H1 (cell line): ENCODE data around the gene GIT1. TPM values are rescaled to one million over a fixed set of nuclear protein-coding genes. Genes with fewer than 3 reads are reported as not detected.

Experiments
- CTCF ChIA-PET: fragments of 300-600 bp; sonication (Branson Sonifier 250); formaldehyde crosslinking; loops from one replicate; lab custom pipeline; 2021; ENCODE audit not compliant: partially characterized antibody; lab: Charles Lee
- POLR2A ChIA-PET: fragments of 300-600 bp; sonication (Branson Sonifier 250); formaldehyde crosslinking; loops from one replicate; lab custom pipeline; 2021; ENCODE audit warnings: inconsistent platforms; ENCODE audit not compliant: partially characterized antibody; lab: Charles Lee
- DNase-seq, 2 experiments: peaks; one replicate each; pipeline versions ENCODE4 v3.0.0 to v3.0.0-alpha.2; 2010 to 2022; ENCODE audit warnings: low spot score in 2 of 2, low read depth in 1 of 2, mixed read lengths in 1 of 2
- FAIRE-seq: peaks from 2 replicates; lab custom pipeline; 2011; peaks lifted over from hg19 to GRCh38; lab: Jason Lieb, UNC
- H2AFZ ChIP-seq: 2 replicates; pipeline ENCODE4 v1.8.1; 2012; ENCODE audit warnings: low read length, inconsistent platforms
- H2AK5ac ChIP-seq: 2 replicates; pipeline ENCODE4 v1.6.1; 2013; ENCODE audit warnings: low read depth, low read length
- H2BK120ac ChIP-seq: replicated peaks from 2 replicates; pipeline ENCODE3; 2013; ENCODE audit warnings: low read depth, low read length, inconsistent platforms
- H2BK12ac ChIP-seq: 2 replicates; pipeline ENCODE4 v1.6.1; 2013; ENCODE audit warnings: low read depth, low read length
- H2BK15ac ChIP-seq: 2 replicates; pipeline ENCODE4 v1.6.1; 2013; ENCODE audit warnings: low read length
- H2BK20ac ChIP-seq: 2 replicates; pipeline ENCODE4 v1.6.1; 2013; ENCODE audit warnings: low read length
- H2BK5ac ChIP-seq: 2 replicates; pipeline ENCODE4 v1.6.1; 2013; ENCODE audit warnings: low read depth, low read length
- H3K14ac ChIP-seq: 2 replicates; pipeline ENCODE4 v1.6.1; 2013; ENCODE audit warnings: inconsistent platforms; ENCODE audit not compliant: insufficient read length
- H3K18ac ChIP-seq: 2 replicates; pipeline ENCODE4 v1.6.1; 2013; ENCODE audit warnings: low read length; ENCODE audit errors: extremely low read depth
- H3K23ac ChIP-seq: 2 replicates; pipeline ENCODE4 v1.6.1; 2013; ENCODE audit warnings: inconsistent platforms; ENCODE audit not compliant: insufficient read length
- H3K23me2 ChIP-seq: 2 replicates; pipeline ENCODE4 v1.6.1; 2013; ENCODE audit warnings: low read depth, low read length
- H3K27ac ChIP-seq: 2 replicates; pipeline ENCODE4 v1.6.1; 2011; ENCODE audit warnings: low read depth, low read length, inconsistent platforms
- H3K27me3 ChIP-seq, 4 experiments: replicated peaks in 1 of 4; 1 replicate in 1 of 4; 2 replicates in 3 of 4; pipeline versions ENCODE4 v1.6.1 to v1.8.1; 2011 to 2013; ENCODE audit warnings: low read length in 3 of 4, mild to moderate bottlenecking in 3 of 4, inconsistent platforms in 2 of 4, mixed read lengths in 2 of 4, moderate library complexity in 1 of 4; ENCODE audit not compliant: control insufficient read depth in 3 of 4, insufficient read depth in 3 of 4; ENCODE audit errors: extremely low read depth in 1 of 4
- H3K36me3 ChIP-seq, 4 experiments: 2 replicates each; pipeline versions ENCODE4 v1.6.1 to v1.8.1; 2011 to 2013; ENCODE audit warnings: mild to moderate bottlenecking in 4 of 4, low read length in 3 of 4, moderate library complexity in 2 of 4, control low read depth in 1 of 4, inconsistent platforms in 1 of 4; ENCODE audit not compliant: insufficient read depth in 4 of 4, control insufficient read depth in 2 of 4
- H3K4ac ChIP-seq: replicated peaks from 2 replicates; pipeline ENCODE3; 2013; ENCODE audit warnings: low read length, low read depth, mixed read lengths, inconsistent platforms; ENCODE audit not compliant: insufficient read length
- H3K4me1 ChIP-seq, 4 experiments: replicated peaks in 1 of 4; 1 replicate in 1 of 4; 2 replicates in 3 of 4; pipeline versions ENCODE4 v1.6.1 to v1.8.1; 2011 to 2013; ENCODE audit warnings: low read length in 3 of 4, inconsistent platforms in 2 of 4, mixed read lengths in 1 of 4; ENCODE audit not compliant: insufficient read depth in 4 of 4, control insufficient read depth in 3 of 4
- H3K4me2 ChIP-seq, 2 experiments: 2 replicates each; pipeline versions ENCODE4 v1.6.1 to v1.8.1; 2011 to 2013; ENCODE audit warnings: low read depth in 2 of 2, low read length in 2 of 2, control low read depth in 1 of 2, inconsistent platforms in 1 of 2, mild to moderate bottlenecking in 1 of 2; ENCODE audit not compliant: insufficient read depth in 1 of 2
- H3K4me3 ChIP-seq, 4 experiments: fragments of 200-600, 300-600 bp in 1 of 4; sonication (generic), shearing (Covaris generic), sonication (Bioruptor Twin) in 1 of 4; 2 replicates each; pipeline versions ENCODE4 v1.5.1 to v1.8.1; 2011 to 2016; ENCODE audit warnings: low read length in 4 of 4, low read depth in 3 of 4, control low read depth in 2 of 4, inconsistent platforms in 2 of 4, mild to moderate bottlenecking in 2 of 4, mixed read lengths in 1 of 4, moderate library complexity in 1 of 4; ENCODE audit not compliant: insufficient read depth in 2 of 4; ENCODE audit errors: extremely low read depth in 1 of 4
- H3K56ac ChIP-seq: replicated peaks from 2 replicates; pipeline ENCODE3; 2013; ENCODE audit warnings: low read depth, mild to moderate bottlenecking, mixed read lengths, low read length, inconsistent platforms; ENCODE audit not compliant: insufficient read length
- H3K79me1 ChIP-seq: 2 replicates; pipeline ENCODE4 v1.6.1; 2013; ENCODE audit warnings: low read depth, low read length, control low read depth
- H3K79me2 ChIP-seq, 2 experiments: 2 replicates each; pipeline versions ENCODE4 v1.6.1 to v1.8.1; 2012 to 2013; ENCODE audit warnings: low read length in 2 of 2, mild to moderate bottlenecking in 2 of 2, inconsistent platforms in 1 of 2; ENCODE audit not compliant: insufficient read depth in 2 of 2, control insufficient read depth in 1 of 2
- H3K9ac ChIP-seq, 4 experiments: replicated peaks in 1 of 4; 1 replicate in 1 of 4; 2 replicates in 3 of 4; pipeline versions ENCODE4 v1.6.1 to v1.8.1; 2011 to 2013; ENCODE audit warnings: low read depth in 3 of 4, low read length in 3 of 4, control low read depth in 2 of 4, mild to moderate bottlenecking in 2 of 4, moderate library complexity in 2 of 4, inconsistent platforms in 1 of 4; ENCODE audit errors: extremely low read depth in 1 of 4
- H3K9me3 ChIP-seq, 2 experiments: 2 replicates each; pipeline versions ENCODE4 v1.6.1 to v1.8.1; 2012 to 2013; ENCODE audit warnings: mild to moderate bottlenecking in 2 of 2, moderate library complexity in 2 of 2, control low read depth in 1 of 2, inconsistent platforms in 1 of 2, low read depth in 1 of 2, low read length in 1 of 2, mixed read lengths in 1 of 2; ENCODE audit not compliant: insufficient read depth in 2 of 2
- H4K20me1 ChIP-seq, 2 experiments: replicated peaks in 1 of 2; 2 replicates each; pipeline versions ENCODE3 to v1.8.1; 2011 to 2013; ENCODE audit warnings: inconsistent platforms in 2 of 2, low read length in 2 of 2, mild to moderate bottlenecking in 1 of 2; ENCODE audit not compliant: insufficient read depth in 2 of 2, control insufficient read depth in 1 of 2
- H4K5ac ChIP-seq: 2 replicates; pipeline ENCODE4 v1.6.1; 2013; ENCODE audit warnings: low read length, low read depth, mixed read lengths, inconsistent platforms; ENCODE audit not compliant: insufficient read length
- H4K8ac ChIP-seq: 2 replicates; pipeline ENCODE4 v1.8.0; 2013; ENCODE audit warnings: mild to moderate bottlenecking, moderate library complexity, low read length, inconsistent platforms; ENCODE audit not compliant: insufficient read depth; ENCODE audit errors: extremely low read depth
- H4K91ac ChIP-seq: replicated peaks from 2 replicates; pipeline ENCODE3; 2013; ENCODE audit warnings: low read length, mixed read lengths, inconsistent platforms; ENCODE audit not compliant: insufficient read length
- EZH2 ChIP-seq: fragments of 200-600 bp; sonication (generic); IDR thresholded peaks from 2 replicates; pipeline ENCODE4 v1.7.1; 2012; ENCODE audit warnings: low read depth, mild to moderate bottlenecking, moderate library complexity, low read length, inconsistent platforms; ENCODE audit not compliant: severe bottlenecking
- HDAC6 ChIP-seq: IDR thresholded peaks from one replicate; pipeline ENCODE4 v1.7.1; 2012; ENCODE audit warnings: low read depth, mild to moderate bottlenecking, inconsistent platforms, low read length, moderate library complexity
- KDM5A ChIP-seq: fragments of 200-600 bp; IDR thresholded peaks from 2 replicates; pipeline ENCODE4 v1.7.1; 2012; ENCODE audit warnings: mild to moderate bottlenecking, low read length, inconsistent platforms, mixed read lengths
- NRF1 ChIP-seq: IDR thresholded peaks from 2 replicates; pipeline ENCODE4 v1.6.1; 2011; ENCODE audit warnings: mild to moderate bottlenecking, low read depth, low read length, improper control_type of control experiment
- RFX5 ChIP-seq: IDR thresholded peaks from 2 replicates; pipeline ENCODE4 v1.6.1; 2011; ENCODE audit warnings: low read depth, low read length, improper control_type of control experiment, borderline replicate concordance
- WGBS, 2 experiments: shearing (Covaris generic) in 1 of 2; methylation state at CpG; one replicate each; pipeline versions ENCODE4 v1.1.6 to v1.1.7; 2013 to 2015; ENCODE audit warnings: low lambda C conversion rate in 2 of 2, mixed read lengths in 2 of 2, inconsistent platforms in 1 of 2, low coverage in 1 of 2, missing lambda C conversion rate in 1 of 2; ENCODE audit not compliant: insufficient replicate concordance in 2 of 2, insufficient coverage in 1 of 2, insufficient read length in 1 of 2; ENCODE audit errors: extremely low coverage in 1 of 2, missing lambda C conversion rate in 1 of 2; 5-methylcytosine and 5-hydroxymethylcytosine counted together
- polyA plus RNA-seq, 7 experiments: library from polyadenylated mRNA; depleted of rRNA in 3 of 7; stranded (reverse) in 5 of 7; unstranded in 2 of 7; fragments of >200 nt in 5 of 7; fragments of 200-250 nt in 2 of 7; gene quantifications; 1 replicate in 5 of 7; 2 replicates in 1 of 7; 4 replicates in 1 of 7; pipeline versions ENCODE4 v1.2.1 to v1.2.3, GENCODE V29; 2011 to 2013; ENCODE audit warnings: missing spikeins in 2 of 7, mixed read lengths in 2 of 7
- total RNA-seq: library from RNA; stranded (reverse); fragmentation: NEBNext Ultra II Directional; extraction: Animal tissue kit (Norgen Biotek cat#: 25700); gene quantifications from 2 replicates; pipeline ENCODE4 v1.2.1, GENCODE V29; 2021
- TF ChIP-seq, protein P1 (sequence below): IDR thresholded peaks from 2 replicates; pipeline ENCODE4 v1.6.1; 2012; ENCODE audit warnings: inconsistent platforms

GIT1 gene
- total and polyA plus RNA-seq, 2 of the 8 experiments (the other 6 are each of a cell fraction or from before 2014, with no cell fraction given): 62.4 to 63.0 TPM

DNA sequence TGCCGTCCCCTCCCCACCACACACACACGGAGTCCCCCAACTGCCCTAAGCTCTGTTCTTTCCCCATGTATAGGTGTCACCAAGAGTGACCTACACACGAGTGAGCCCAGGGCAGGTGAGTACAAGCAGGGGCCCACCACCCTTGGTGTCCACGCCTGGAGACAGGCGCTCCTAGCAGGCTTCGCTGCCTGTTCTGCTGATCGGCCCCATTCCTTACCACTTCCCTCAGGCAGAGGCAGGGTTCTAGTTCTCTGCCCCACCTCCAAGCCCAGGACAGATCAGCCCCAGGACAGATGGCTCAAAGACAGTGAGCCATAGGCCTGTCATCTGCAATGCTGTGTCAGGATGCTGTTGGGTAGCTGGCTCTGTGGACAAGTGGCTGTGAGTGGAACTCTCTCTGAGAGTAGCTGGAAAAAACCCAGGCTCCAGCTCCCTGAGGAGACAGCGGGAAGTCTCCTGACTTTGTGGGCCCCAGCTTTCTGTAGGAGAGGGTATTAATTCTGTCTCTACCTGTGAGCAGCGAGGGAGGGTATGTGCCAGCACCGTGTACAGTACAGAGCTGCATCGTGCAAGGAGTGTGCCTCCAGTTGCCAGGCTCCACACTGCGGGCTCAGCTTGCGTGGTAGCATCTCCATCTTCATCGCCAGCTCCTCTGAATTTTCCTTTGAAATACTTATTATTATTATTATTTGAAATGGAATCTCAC lies 20.1 kb downstream of the GIT1 start:
- Histone ChIP-seq H3K56ac (no peak overlapping the region), H2BK20ac (no peak overlapping the region), H3K4ac (peak overlapping the region; percentile 55), H2AFZ (peak overlapping the region; percentile 78), H4K91ac (no peak overlapping the region), H3K4me1 (peaks cover 6 to 15% (median 11%) of the 10 kb centered on the region in 4 experiments; a peak in 6 of 7 replicates), H3K27me3 (peaks cover 11 to 44% (median 34%) of the 10 kb centered on the region in 4 experiments), H2BK15ac (0 out of 2 replicates have a peak overlapping the region, but pooled peaks have one; percentile 81), H2BK5ac (peak overlapping the region; percentile 66; the same call in 1 of the 2 replicates), H2BK12ac (no peak overlapping the region), H3K9me3 (no peaks in the 10 kb centered on the region), H3K79me1 (no peaks in the 10 kb centered on the region), H3K23ac (no peak overlapping the region), H3K4me2 (peak overlapping the region; percentile 84 to 88), H2BK120ac (no peak overlapping the region), H4K5ac (no peak overlapping the region), H3K27ac (no peak overlapping the region), H3K36me3 (peaks cover 0 to under 1% (median under 1%) of the 10 kb centered on the region in 4 experiments; a peak in 4 of 8 replicates)
- ChIA-PET CTCF (interaction anchor here (0.6 to 15.3 kb wide), 11 partner anchors 10 to 524 kb away, joined by 3 to 167 read pairs (median 4); partner anchors contain the start of genes ANKRD13B and CORO6), POLR2A (interaction anchor here (0.6 to 2.0 kb wide), 8 partner anchors 9 to 275 kb away, joined by 3 to 7 read pairs (median 4); partner anchors contain the start of genes ANKRD13B and NUFIP2)
- DNase-seq: no peak
- WGBS, 2 experiments: 75% methylated on average over 14 of the region's 14 CpGs; no CpG with 5 or more reads in 1 of the 2 experiments
- TF ChIP-seq, protein P1, sequence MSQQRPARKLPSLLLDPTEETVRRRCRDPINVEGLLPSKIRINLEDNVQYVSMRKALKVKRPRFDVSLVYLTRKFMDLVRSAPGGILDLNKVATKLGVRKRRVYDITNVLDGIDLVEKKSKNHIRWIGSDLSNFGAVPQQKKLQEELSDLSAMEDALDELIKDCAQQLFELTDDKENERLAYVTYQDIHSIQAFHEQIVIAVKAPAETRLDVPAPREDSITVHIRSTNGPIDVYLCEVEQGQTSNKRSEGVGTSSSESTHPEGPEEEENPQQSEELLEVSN: no peak
- TF ChIP-seq EZH2: no peak
- no peak for TF ChIP-seq HDAC6
- no peak for TF ChIP-seq KDM5A
- no peak for TF ChIP-seq NRF1
- TF ChIP-seq RFX5: no peak
- TF ChIP-seq, all 59 proteins: peak for 0
- H3K18ac ChIP-seq: peak overlapping the region; percentile 90; the same call in 1 of the 2 replicates
- H3K14ac ChIP-seq: no peak overlapping the region
- peaks cover 1 to 2% of the 10 kb centered on the region in 2 experiments for H4K20me1 ChIP-seq
- peak overlapping the region; percentile 66 to 76 (median 72) for H3K4me3 ChIP-seq
- FAIRE-seq: no peak
- H4K8ac ChIP-seq: no peak overlapping the region
- H3K9ac ChIP-seq: peak overlapping the region in 2 of 4 experiments; percentile 42 to 44; a peak in 4 of 7 replicates
- no peaks in the 10 kb centered on the region for H3K79me2 ChIP-seq
- H3K23me2 ChIP-seq: peaks cover 27% of the 10 kb centered on the region
- H2AK5ac ChIP-seq: no peak overlapping the region; the same call in 1 of the 2 replicates
